ENCODE data around the gene PARP12. TPM values are rescaled to one million over a fixed set of nuclear protein-coding genes. Genes with fewer than 3 reads are reported as not detected.

PARP12 gene
- total and polyA plus RNA-seq, 8 donors: 29.4 to 68.2 (median 33.5) TPM

DNA sequence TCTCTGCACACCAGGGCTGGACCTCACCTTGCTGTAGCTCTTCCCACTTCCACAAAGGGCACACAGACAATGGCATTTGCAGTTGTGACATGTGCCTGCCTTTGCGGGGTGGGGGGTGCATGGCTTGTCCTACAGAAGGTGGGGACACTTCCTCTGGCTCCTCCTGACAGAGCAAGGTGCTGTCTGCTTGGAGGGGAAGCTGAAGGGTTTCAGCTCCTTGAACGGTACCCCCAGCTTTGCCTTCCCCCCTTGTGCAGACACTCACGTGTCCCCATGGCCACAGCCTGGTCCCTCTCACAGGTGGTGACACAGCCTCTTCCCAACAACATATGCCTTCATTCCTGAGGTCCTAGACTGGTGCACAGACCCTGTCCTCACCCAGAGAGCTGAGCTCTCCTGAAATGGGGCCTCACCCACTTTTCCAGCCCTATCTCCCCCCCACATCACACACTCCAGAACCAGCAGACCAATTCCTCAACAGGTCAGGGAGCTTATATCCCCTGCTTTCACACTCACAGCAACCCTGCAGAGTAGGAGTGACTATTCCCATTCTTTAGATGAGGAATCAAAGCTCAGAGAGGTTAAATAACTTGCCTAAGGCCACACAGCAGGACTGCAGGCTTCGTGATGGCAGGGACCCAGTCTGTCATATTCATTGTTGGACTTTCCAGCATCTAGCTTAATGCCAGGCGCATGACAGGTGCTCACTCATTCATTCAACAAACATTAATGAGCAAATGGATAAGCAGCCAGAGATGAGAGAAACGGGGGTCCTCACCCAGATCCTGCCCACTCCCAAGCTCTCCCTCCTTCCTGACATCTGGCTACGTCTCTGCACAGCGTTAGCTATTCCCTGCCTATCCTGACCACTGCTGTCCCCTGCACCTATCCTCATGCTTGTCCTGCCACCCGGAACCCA, 44.4 kb downstream of the PARP12 start:
- Histone ChIP-seq H3K27me3 (no peaks in the 10 kb centered on the region), H3K36me3 (peaks cover 0 to 66% of the 10 kb centered on the region in 2 donors), H3K4me1 (no peaks in the 10 kb centered on the region), H3K4me3 (no peak overlapping the region), H3K9me3 (no peaks in the 10 kb centered on the region), H3K27ac (no peak overlapping the region)
- no peak for ATAC-seq
- intact Hi-C loops (cut with DNase I): no loop called here
- DNase-seq: no peak
- TF ChIP-seq, protein P1, sequence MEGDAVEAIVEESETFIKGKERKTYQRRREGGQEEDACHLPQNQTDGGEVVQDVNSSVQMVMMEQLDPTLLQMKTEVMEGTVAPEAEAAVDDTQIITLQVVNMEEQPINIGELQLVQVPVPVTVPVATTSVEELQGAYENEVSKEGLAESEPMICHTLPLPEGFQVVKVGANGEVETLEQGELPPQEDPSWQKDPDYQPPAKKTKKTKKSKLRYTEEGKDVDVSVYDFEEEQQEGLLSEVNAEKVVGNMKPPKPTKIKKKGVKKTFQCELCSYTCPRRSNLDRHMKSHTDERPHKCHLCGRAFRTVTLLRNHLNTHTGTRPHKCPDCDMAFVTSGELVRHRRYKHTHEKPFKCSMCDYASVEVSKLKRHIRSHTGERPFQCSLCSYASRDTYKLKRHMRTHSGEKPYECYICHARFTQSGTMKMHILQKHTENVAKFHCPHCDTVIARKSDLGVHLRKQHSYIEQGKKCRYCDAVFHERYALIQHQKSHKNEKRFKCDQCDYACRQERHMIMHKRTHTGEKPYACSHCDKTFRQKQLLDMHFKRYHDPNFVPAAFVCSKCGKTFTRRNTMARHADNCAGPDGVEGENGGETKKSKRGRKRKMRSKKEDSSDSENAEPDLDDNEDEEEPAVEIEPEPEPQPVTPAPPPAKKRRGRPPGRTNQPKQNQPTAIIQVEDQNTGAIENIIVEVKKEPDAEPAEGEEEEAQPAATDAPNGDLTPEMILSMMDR (IDR thresholded peaks at IDR 0.05): no peak

DNA sequence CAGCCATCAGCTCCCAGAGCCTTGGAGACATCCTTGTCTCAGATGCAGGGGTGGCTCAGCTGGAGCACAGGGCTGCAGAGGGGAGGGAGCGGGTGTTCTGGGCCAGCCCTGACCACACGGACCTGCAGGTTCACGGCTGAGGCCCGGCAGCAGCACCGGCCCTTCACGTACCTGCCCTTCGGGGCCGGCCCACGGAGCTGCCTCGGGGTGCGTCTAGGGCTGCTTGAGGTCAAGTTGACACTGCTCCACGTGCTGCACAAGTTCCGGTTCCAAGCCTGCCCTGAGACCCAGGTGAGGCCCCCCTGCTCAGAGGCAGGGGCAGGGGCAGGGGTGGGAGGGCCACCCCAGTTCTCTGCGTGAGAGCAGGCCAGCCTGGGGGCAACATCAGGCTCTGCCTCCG, 45.2 kb downstream of the PARP12 start:
- Histone ChIP-seq H3K27me3 (no peaks in the 10 kb centered on the region), H3K36me3 (peaks cover 0 to 59% of the 10 kb centered on the region in 2 donors), H3K27ac (no peak overlapping the region), H3K9me3 (no peaks in the 10 kb centered on the region), H3K4me1 (no peaks in the 10 kb centered on the region), H3K4me3 (no peak overlapping the region)
- ATAC-seq: no peak
- TF ChIP-seq, protein P1 (IDR thresholded peaks at IDR 0.05): no peak
- intact Hi-C loops (cut with DNase I): no loop called here
- DNase-seq: no peak

DNA sequence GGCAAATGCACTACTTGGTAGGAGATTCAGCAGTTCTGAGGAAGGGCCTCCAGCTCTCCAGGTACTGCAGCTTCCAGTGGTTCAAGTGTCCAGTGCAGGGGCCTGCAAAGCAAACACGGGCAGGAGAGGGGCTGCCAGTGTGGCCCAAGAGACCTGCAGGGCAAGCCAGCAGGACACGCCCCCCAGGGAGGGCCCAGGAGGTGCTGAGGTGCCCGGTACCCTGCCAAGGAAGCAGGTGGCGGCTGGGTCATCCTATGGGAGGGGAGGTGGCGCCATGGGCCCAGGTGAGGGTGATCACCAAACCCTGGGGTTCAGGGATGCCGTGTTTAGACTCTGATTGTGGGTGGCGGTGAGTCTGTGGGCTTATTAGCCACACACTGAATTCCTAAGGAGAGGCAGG, 45.7 kb downstream of the PARP12 start:
- H3K4me3 ChIP-seq: no peak overlapping the region
- H3K27me3 ChIP-seq: no peaks in the 10 kb centered on the region
- ATAC-seq (no peak), DNase-seq (no peak)
- H3K4me1 ChIP-seq: no peaks in the 10 kb centered on the region
- intact Hi-C loops (cut with DNase I): no loop called here
- TF ChIP-seq, protein P1 (IDR thresholded peaks at IDR 0.05): no peak
- no peaks in the 10 kb centered on the region for H3K9me3 ChIP-seq
- H3K36me3 ChIP-seq: peaks cover 0 to 53% of the 10 kb centered on the region in 2 donors
- H3K27ac ChIP-seq: no peak overlapping the region

DNA sequence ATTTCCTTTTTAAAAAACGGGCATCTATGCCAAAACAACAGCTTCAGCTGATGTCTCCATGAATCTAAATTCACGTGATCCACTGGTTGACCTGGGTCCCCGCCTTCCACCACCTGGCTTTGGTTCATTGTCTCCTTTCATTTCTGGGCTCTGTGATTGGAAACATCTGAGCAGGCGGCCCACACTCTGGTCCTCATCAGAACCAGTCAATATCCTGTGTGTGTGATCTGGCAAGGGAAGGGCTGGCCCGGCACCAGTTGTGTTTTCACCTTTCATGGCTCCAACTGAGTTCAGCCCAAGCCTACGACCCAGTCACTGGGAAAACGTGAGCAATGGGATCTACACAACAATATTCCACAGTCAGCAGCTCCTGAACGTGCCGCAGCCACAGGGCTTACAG, 46.2 kb downstream of the PARP12 start:
- Histone ChIP-seq H3K36me3 (peaks cover 0 to 49% of the 10 kb centered on the region in 2 donors), H3K27me3 (no peaks in the 10 kb centered on the region), H3K4me3 (no peak overlapping the region), H3K9me3 (no peaks in the 10 kb centered on the region), H3K27ac (no peak overlapping the region), H3K4me1 (no peaks in the 10 kb centered on the region)
- TF ChIP-seq, protein P1 (IDR thresholded peaks at IDR 0.05): no peak
- intact Hi-C loops (cut with DNase I): no loop called here
- ATAC-seq (no peak), DNase-seq (no peak)

DNA sequence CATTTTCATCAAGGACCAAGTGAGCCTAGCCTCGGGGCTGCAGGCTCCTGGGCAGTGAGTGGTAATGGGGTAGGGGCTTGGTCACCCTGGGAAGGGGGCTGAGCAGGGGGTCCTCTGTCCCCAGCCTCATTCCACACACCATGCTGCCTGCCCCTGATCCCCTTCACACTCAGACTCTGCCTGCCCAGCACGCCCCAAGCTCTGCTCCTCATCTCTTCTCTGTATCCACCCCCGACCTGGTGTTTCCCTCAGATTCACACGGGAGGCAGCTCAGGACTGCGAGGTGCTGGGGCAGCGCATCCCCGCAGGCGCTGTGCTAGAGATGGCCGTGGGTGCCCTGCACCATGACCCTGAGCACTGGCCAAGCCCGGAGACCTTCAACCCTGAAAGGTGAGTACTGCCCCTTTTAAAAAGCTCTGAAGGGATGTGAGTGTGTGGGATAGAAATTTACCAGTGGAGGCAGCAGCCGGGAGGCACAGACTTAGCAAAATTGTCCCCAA, 47.2 kb downstream of the PARP12 start:
- intact Hi-C loops (cut with DNase I): no loop called here
- no peaks in the 10 kb centered on the region for H3K27me3 ChIP-seq
- TF ChIP-seq, protein P1 (IDR thresholded peaks at IDR 0.05): no peak
- H3K27ac ChIP-seq: no peak overlapping the region
- H3K36me3 ChIP-seq: peaks cover 0 to 38% of the 10 kb centered on the region in 2 donors
- no peaks in the 10 kb centered on the region for H3K4me1 ChIP-seq
- H3K4me3 ChIP-seq: no peak overlapping the region
- ATAC-seq (no peak), DNase-seq (no peak)
- H3K9me3 ChIP-seq: no peaks in the 10 kb centered on the region
